Measurements from ENCODE around the gene FBXW8. TPM values are rescaled to one million over a fixed set of nuclear protein-coding genes. Genes with fewer than 3 reads are reported as not detected.

The FBXW8 gene
- polyA plus RNA-seq, 6 donors from 2014 or later = 7.4 to 15.3 (median 10.9) TPM

DNA sequence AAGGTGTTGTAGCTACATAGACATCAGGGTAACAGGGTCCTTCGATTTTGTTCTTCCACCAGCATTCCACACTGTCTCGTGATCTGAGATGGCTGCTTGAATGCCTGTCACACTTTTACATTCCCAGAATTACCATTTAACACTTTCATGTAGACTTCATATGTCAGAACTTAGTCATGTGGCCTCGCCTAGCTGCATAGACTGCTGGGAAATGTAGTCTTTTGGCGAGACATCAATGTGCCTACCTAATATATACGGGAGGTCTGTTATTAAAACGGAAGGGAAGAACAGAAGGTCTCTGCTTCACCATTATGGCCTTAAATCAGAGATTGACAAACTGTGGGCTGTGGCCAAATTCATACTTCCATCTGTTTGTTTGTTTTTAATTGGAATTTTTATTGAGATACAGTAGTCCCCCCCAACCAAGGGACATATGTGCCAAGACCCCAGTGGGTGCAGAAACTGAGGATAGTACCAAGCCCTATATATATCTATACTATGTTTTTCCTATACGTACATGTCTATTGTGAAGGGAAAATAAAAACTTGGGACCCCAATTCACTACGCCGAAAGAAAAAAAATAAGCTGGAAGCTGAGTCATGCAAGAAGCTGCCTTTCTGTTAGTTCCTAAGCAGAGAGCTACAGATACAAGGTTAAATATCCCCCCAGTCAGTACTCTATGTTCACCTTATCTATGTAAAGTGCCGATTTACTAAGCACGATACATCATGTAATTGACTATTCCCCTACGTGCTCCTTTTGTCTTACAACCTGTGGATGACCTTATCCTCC, 18.2 kb upstream of the FBXW8 start:
- H3K4me1 Mint-ChIP-seq = no peaks in the 10 kb centered on the region
- DNase-seq (no peak), ATAC-seq (ENCODE audit: low read depth in 2 of 2) (no peak)
- peaks cover 0 to 8% (median 2%) of the 10 kb centered on the region in 7 donors for H3K9me3 Mint-ChIP-seq
- H3K4me3 Mint-ChIP-seq = no peak overlapping the region
- H3K27me3 Mint-ChIP-seq = peaks cover 0 to 13% (median 0%) of the 10 kb centered on the region in 3 donors
- H3K27ac Mint-ChIP-seq = peak overlapping the region in 1 of 6 donors; percentile 3
- no peaks in the 10 kb centered on the region for H3K36me3 Mint-ChIP-seq

DNA sequence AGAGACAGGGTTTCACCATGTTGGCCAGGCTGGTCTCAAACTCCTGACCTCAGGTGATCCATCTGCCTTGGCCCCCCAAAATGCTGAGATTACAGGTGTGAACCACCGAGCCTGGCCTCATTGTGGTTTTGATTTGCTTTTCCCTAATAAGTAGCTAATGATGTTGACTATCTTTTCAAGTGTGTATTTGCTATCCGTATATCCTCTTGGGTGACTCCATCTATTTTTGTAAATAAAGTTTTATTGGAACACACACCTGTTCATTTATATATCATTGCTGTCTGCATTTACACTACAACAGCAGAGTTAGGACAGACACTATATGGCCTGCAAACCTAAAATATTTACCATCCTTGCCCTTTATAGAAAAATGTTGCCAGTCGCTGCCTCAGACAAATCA, 15.8 kb upstream of the FBXW8 start:
- Mint-ChIP-seq H3K4me1 (no peaks in the 10 kb centered on the region), H3K27me3 (peaks cover 5 to 20% (median 5%) of the 10 kb centered on the region in 3 donors), H3K4me3 (no peak overlapping the region), H3K9me3 (peaks cover 0 to 8% (median 3%) of the 10 kb centered on the region in 7 donors), H3K27ac (no peak overlapping the region), H3K36me3 (no peaks in the 10 kb centered on the region)
- no peak for DNase-seq
- no peak for ATAC-seq (ENCODE audit: low read depth in 2 of 2)

DNA sequence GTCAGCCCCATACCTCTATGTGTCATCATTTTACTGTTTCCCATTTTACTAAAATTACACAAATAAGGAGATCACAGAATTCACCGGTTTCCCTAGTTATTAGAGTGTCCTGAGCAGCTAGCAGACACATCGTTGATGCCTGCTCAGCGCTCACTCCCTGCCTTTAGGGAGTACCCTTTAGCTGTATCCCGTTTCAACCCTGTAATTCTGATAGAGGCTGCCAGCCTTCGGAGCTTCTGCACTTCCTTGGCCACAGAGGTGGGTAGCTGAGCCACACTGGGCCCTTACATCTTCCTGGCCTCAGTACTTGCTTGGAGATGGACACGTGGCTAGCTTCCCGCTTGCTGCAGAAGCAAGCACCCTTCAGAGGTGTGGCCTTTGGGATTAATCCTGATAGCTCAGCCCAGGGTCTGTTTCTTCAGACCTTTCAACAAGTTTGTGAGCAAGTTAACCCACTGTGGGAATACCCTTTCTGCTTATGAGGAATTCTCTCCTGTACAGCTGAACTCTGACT, 14.3 kb upstream of the FBXW8 start:
- DNase-seq (no peak), ATAC-seq (ENCODE audit: low read depth in 2 of 2) (no peak)
- Mint-ChIP-seq H3K4me3 (no peak overlapping the region), H3K36me3 (no peaks in the 10 kb centered on the region), H3K9me3 (peaks cover 0 to 3% (median 0%) of the 10 kb centered on the region in 7 donors), H3K27ac (no peak overlapping the region), H3K4me1 (no peaks in the 10 kb centered on the region), H3K27me3 (peaks cover 5 to 25% (median 14%) of the 10 kb centered on the region in 3 donors)

DNA sequence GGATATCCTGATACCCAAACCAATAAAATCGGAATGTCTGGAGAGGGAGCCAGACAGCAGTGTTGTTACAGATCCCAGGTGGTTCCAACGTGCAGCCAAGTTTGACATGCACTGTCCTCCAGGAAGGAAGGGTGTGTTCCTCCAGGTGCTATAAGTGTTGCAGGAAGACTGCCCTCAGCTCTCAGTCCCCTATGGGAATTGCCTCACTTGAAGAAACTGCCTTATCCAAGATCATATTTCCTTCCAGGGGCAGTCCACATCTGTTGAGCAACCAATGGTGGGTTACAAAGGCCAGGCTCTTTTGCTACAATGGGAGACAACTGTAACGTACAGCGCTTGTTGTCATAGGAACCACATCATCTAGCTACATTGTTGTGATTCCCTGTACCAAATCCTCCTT, 13.3 kb upstream of the FBXW8 start:
- H3K27me3 Mint-ChIP-seq = peaks cover 15 to 35% (median 23%) of the 10 kb centered on the region in 3 donors
- H3K4me3 Mint-ChIP-seq = no peak overlapping the region
- no peak for ATAC-seq (ENCODE audit: low read depth in 2 of 2)

DNA sequence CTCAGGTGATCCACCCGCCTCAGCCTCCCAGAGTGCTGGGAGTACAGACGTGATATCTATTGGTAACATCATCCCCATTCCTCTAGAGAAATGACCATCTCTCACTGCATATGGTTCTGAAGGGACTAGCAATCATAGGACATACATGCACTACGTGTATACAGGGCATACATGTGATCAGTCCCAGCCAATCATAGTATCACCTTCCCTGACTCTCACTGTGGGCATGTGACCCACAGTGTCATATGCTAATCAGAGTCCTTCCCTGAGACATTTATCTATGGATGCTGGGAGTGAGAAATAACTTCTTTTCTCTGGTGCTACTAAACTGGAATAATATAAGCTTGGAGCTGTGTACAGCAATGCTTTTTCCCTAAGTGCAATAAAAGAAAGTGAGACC, 12.1 kb upstream of the FBXW8 start:
- H3K9me3 Mint-ChIP-seq = peaks cover 0 to 7% (median 0%) of the 10 kb centered on the region in 7 donors
- peaks cover 15 to 35% (median 32%) of the 10 kb centered on the region in 3 donors for H3K27me3 Mint-ChIP-seq

More for the DNA sequence above, 13.3 kb upstream of the FBXW8 start:
- Mint-ChIP-seq H3K27ac (no peak overlapping the region), H3K36me3 (peaks cover 0 to 7% of the 10 kb centered on the region in 2 donors), H3K9me3 (peaks cover 0 to 7% (median 0%) of the 10 kb centered on the region in 7 donors), H3K4me1 (no peaks in the 10 kb centered on the region)
- DNase-seq = no peak

DNA sequence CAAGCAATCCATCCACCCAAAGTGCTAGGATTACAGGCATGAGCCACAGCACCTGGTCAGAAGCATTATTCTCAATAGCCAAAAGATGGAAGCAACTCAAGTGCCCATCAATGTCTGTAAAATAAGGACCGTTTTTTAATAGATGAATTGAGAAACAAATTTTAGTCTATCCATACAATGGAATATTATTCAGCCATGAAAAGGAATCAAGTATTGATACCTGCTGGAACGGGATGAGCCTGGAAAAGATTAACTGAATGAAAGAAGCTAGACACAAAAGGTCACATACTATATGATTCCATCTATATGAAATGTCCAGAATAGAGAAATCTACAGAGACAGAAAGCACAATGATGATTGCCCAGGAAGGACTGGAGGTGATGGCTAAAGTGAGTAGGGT, 9.1 kb upstream of the FBXW8 start:
- Mint-ChIP-seq H3K36me3 (peaks cover 0 to 7% of the 10 kb centered on the region in 2 donors), H3K9me3 (peaks cover 0 to 7% (median 0%) of the 10 kb centered on the region in 7 donors), H3K27me3 (peaks cover 20 to 39% (median 32%) of the 10 kb centered on the region in 3 donors), H3K4me1 (no peaks in the 10 kb centered on the region), H3K27ac (no peak overlapping the region), H3K4me3 (no peak overlapping the region)
- ATAC-seq (ENCODE audit: low read depth in 2 of 2) = no peak
- no peak for DNase-seq

More for the DNA sequence above, 12.1 kb upstream of the FBXW8 start:
- Mint-ChIP-seq H3K36me3 (peaks cover 0 to 7% of the 10 kb centered on the region in 2 donors), H3K4me1 (no peaks in the 10 kb centered on the region), H3K4me3 (no peak overlapping the region), H3K27ac (peak overlapping the region in 1 of 6 donors; percentile 50)
- ATAC-seq (ENCODE audit: low read depth in 2 of 2) (no peak), DNase-seq (no peak)

DNA sequence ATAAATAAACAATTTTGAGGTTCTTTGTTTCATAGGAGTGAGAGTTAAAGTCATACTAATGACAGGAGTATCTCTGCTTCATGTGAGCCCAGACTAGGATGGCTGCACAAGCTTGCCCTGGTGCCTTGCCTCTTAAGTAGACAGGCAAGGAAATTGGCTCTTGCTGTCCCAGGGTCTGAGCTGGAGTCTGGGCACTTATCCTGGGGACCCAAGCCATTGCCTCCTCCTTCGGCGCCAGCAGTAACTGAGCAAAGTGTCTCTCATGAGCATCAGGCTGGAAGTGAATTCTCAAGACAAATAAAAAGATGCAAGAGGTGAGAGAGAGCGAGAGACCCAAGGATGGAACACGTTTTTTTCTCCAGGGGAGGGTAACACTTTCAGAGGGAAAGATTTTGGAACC, 6.9 kb upstream of the FBXW8 start:
- DNase-seq = no peak
- peaks cover 0 to 7% of the 10 kb centered on the region in 2 donors for H3K36me3 Mint-ChIP-seq
- no peaks in the 10 kb centered on the region for H3K4me1 Mint-ChIP-seq
- ATAC-seq (ENCODE audit: low read depth in 2 of 2) = no peak
- no peak overlapping the region for H3K4me3 Mint-ChIP-seq
- peaks cover 16 to 35% (median 27%) of the 10 kb centered on the region in 3 donors for H3K27me3 Mint-ChIP-seq
- peak overlapping the region in 1 of 6 donors; percentile 16 for H3K27ac Mint-ChIP-seq
- peaks cover 0 to 7% (median 0%) of the 10 kb centered on the region in 7 donors for H3K9me3 Mint-ChIP-seq

DNA sequence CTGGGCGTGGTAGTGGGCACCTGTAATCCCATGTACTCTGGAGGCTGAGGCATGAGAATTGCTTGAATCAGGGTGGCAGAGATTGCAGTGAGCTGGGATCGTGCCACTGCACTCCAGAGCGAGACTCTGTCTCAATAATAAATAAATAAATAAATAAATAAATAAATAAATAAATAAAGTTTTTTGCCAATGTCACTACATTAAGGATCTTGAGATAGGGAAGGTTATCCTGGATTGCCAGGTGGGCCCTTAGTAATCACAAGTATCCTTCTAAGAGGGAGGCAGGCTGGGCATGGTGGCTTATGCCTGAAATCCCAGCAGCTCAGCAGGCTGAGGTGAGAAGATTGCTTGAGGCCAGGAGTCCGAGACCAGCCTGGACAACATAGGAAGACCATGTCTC, 4.5 kb upstream of the FBXW8 start:
- Mint-ChIP-seq H3K9me3 (peaks cover 0 to 4% (median 0%) of the 10 kb centered on the region in 7 donors), H3K4me3 (peak overlapping the region in 1 of 8 donors; percentile 16), H3K4me1 (peaks cover 5 to 6% (median 5%) of the 10 kb centered on the region in 3 donors), H3K27me3 (peaks cover 15 to 26% (median 15%) of the 10 kb centered on the region in 3 donors), H3K36me3 (peaks cover 0 to 7% of the 10 kb centered on the region in 2 donors), H3K27ac (no peak overlapping the region)
- DNase-seq (no peak), ATAC-seq (ENCODE audit: low read depth in 2 of 2) (no peak)

DNA sequence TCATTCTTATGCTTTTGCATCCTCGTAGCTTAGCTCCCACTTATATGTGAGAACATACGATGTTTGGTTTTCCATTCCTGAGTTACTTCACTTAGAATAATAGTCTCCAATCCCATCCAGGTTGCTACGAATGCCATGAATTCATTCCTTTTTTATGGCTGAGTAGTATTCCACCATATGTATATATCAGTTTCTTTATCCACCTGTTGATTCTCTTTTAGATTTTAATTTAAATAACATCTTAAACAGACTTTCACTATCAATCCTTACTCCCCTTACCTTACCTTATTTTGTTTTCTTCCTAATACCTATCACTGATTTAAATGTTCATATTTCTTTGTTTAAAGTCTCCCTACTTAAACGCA, 488 bp upstream of the FBXW8 start:
- no peak for ATAC-seq (ENCODE audit: low read depth in 2 of 2)
- peak overlapping the region in 4 of 6 donors; percentile 34 to 89 (median 88) for H3K27ac Mint-ChIP-seq
- peaks cover 26 to 36% (median 26%) of the 10 kb centered on the region in 3 donors for H3K4me1 Mint-ChIP-seq
- no peaks in the 10 kb centered on the region for H3K36me3 Mint-ChIP-seq
- H3K27me3 Mint-ChIP-seq = no peaks in the 10 kb centered on the region
- H3K9me3 Mint-ChIP-seq = no peaks in the 10 kb centered on the region
- no peak for DNase-seq
- peak overlapping the region; percentile 85 to 96 (median 94) for H3K4me3 Mint-ChIP-seq

DNA sequence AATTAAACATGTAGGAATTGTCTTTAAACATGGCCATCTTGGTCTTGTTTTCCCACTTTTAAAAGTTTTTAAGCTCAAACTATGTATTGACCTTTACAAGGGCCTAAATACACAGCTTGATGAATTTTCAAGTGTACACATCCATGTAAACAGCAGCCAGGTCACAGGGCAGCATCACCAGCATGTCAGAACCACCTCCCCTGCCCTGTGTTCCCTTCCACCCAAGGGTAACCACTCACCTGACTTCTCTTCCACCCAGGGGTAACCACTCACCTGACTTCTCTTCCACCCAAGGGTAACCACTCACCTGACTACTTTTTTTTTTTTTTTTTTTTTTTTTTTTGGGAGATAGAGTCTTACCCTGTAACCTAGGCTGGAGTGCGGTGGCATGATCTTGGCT, 4.6 kb downstream of the FBXW8 start:
- no peak overlapping the region for H3K27ac Mint-ChIP-seq

DNA sequence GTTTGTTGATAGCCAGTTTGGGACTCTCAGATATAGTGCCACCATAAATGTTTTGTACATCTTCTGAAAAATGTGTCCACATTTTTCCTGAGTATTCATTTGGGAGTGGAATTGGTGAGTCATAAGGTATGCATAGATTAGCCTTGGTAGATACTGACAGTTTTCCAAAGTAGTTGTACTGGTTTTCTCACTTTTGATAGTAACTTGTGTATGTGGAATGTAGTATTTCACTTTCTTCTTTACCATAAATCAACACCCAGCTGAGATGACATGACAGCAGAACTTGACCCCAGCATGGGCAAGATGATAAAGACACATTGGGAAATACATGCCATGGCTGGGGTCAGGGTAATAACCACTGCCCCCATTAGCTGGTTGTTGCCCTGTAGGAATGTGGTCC, 5.4 kb downstream of the FBXW8 start:
- Mint-ChIP-seq H3K4me1 (peaks cover 57 to 78% (median 65%) of the 10 kb centered on the region in 3 donors), H3K9me3 (no peaks in the 10 kb centered on the region), H3K27ac (peak overlapping the region in 1 of 6 donors; percentile 10)

More for the DNA sequence above, 4.6 kb downstream of the FBXW8 start:
- H3K36me3 Mint-ChIP-seq = no peaks in the 10 kb centered on the region
- DNase-seq (no peak), ATAC-seq (ENCODE audit: low read depth in 2 of 2) (no peak)
- peaks cover 53 to 74% (median 61%) of the 10 kb centered on the region in 3 donors for H3K4me1 Mint-ChIP-seq
- H3K4me3 Mint-ChIP-seq = peak overlapping the region in 1 of 8 donors; percentile 20
- H3K9me3 Mint-ChIP-seq = no peaks in the 10 kb centered on the region
- H3K27me3 Mint-ChIP-seq = no peaks in the 10 kb centered on the region

DNA sequence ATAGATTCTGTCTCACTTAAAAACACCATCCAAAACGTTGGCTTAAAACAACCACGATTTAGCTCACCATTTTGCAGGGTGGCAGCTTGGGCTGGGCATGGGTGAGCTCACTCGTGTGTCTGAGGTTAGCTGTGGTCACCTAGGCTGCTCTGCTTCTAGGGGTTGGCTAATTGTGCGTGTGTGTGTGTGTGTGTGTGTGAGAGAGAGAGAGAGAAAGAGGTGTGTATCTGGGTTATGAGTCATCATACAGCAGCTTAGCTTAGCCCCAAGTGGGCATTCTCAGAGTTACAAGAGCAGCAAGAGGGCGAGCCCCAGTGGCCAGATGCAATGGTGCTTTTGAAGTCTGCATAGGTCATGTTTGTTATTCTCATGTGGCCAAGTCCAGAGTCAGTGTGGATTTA, 6.0 kb downstream of the FBXW8 start:
- H3K27me3 Mint-ChIP-seq = no peaks in the 10 kb centered on the region
- H3K9me3 Mint-ChIP-seq = no peaks in the 10 kb centered on the region
- H3K27ac Mint-ChIP-seq = peak overlapping the region in 1 of 6 donors; percentile 7
- H3K4me3 Mint-ChIP-seq = peak overlapping the region in 1 of 8 donors; percentile 55
- no peaks in the 10 kb centered on the region for H3K36me3 Mint-ChIP-seq
- peaks cover 59 to 78% (median 66%) of the 10 kb centered on the region in 3 donors for H3K4me1 Mint-ChIP-seq
- DNase-seq = no peak
- ATAC-seq (ENCODE audit: low read depth in 2 of 2) = no peak

More for the DNA sequence above, 5.4 kb downstream of the FBXW8 start:
- DNase-seq (no peak), ATAC-seq (ENCODE audit: low read depth in 2 of 2) (no peak)
- H3K27me3 Mint-ChIP-seq = no peaks in the 10 kb centered on the region
- peak overlapping the region in 2 of 8 donors; percentile 3 to 21 for H3K4me3 Mint-ChIP-seq
- H3K36me3 Mint-ChIP-seq = no peaks in the 10 kb centered on the region

DNA sequence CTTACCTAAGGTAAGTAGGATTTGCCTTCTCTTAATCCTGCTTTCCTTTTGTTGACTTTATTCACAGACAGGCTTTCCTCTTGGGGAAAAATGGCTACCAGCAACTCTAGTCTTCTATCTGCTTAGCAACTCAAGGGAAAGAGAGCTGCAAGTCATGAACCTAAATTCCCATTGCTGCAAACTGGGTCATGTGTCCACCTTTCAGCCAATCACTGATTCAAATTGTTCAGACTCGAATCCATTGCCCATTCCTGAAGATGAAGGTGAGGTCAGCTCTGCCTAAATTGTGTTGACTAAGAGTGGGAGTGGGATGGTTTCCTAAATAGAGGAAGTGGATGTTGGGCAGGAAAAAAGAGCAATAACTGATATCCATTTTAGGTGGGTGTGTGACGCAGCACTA, 7.7 kb downstream of the FBXW8 start:
- no peaks in the 10 kb centered on the region for H3K36me3 Mint-ChIP-seq
- H3K9me3 Mint-ChIP-seq = no peaks in the 10 kb centered on the region
- H3K4me3 Mint-ChIP-seq = no peak overlapping the region
- H3K4me1 Mint-ChIP-seq = peaks cover 59 to 71% (median 64%) of the 10 kb centered on the region in 3 donors
- ATAC-seq (ENCODE audit: low read depth in 2 of 2) (no peak), DNase-seq (no peak)
- H3K27me3 Mint-ChIP-seq = no peaks in the 10 kb centered on the region
- peak overlapping the region in 3 of 6 donors; percentile 2 to 66 (median 43) for H3K27ac Mint-ChIP-seq

All from naive B cell (primary cell).